GM12892 (cell line): ENCODE results near the gene BLVRA.

Source experiments
- POLR2A ChIP-seq: IDR thresholded peaks from 2 replicates; pipeline ENCODE4 v1.6.1; 2011; ENCODE audit warnings: low read depth, low read length, control low read depth
- TAF1 ChIP-seq: IDR thresholded peaks from 2 replicates; pipeline ENCODE4 v1.6.1; 2011; ENCODE audit warnings: low read depth, mild to moderate bottlenecking, control low read depth, low read length, borderline replicate concordance

GRCh38 chr7:43843296-43843695 is 84.8 kb downstream of the BLVRA start:
- no peak for TF ChIP-seq TAF1
- TF ChIP-seq POLR2A = no peak
